H1 (cell line): ENCODE results near the gene CSGALNACT2. TPM values are rescaled to one million over a fixed set of nuclear protein-coding genes. Genes with fewer than 3 reads are reported as not detected.

Experiments used
- CTCF ChIA-PET: fragments of 300-600 bp; sonication (Branson Sonifier 250); formaldehyde crosslinking; loops from one replicate; lab custom pipeline; 2021; ENCODE audit not compliant: partially characterized antibody; lab: Charles Lee
- POLR2A ChIA-PET: fragments of 300-600 bp; sonication (Branson Sonifier 250); formaldehyde crosslinking; loops from one replicate; lab custom pipeline; 2021; ENCODE audit warnings: inconsistent platforms; ENCODE audit not compliant: partially characterized antibody; lab: Charles Lee
- DNase-seq, 2 experiments: peaks; one replicate each; pipeline versions ENCODE4 v3.0.0 to v3.0.0-alpha.2; 2010 to 2022; ENCODE audit warnings: low spot score in 2 of 2, low read depth in 1 of 2, mixed read lengths in 1 of 2
- FAIRE-seq: peaks from 2 replicates; lab custom pipeline; 2011; peaks lifted over from hg19 to GRCh38; lab: Jason Lieb, UNC
- H2AFZ ChIP-seq: 2 replicates; pipeline ENCODE4 v1.8.1; 2012; ENCODE audit warnings: low read length, inconsistent platforms
- H2AK5ac ChIP-seq: 2 replicates; pipeline ENCODE4 v1.6.1; 2013; ENCODE audit warnings: low read depth, low read length
- H2BK120ac ChIP-seq: replicated peaks from 2 replicates; pipeline ENCODE3; 2013; ENCODE audit warnings: low read depth, low read length, inconsistent platforms
- H2BK12ac ChIP-seq: 2 replicates; pipeline ENCODE4 v1.6.1; 2013; ENCODE audit warnings: low read depth, low read length
- H2BK15ac ChIP-seq: 2 replicates; pipeline ENCODE4 v1.6.1; 2013; ENCODE audit warnings: low read length
- H2BK20ac ChIP-seq: 2 replicates; pipeline ENCODE4 v1.6.1; 2013; ENCODE audit warnings: low read length
- H2BK5ac ChIP-seq: 2 replicates; pipeline ENCODE4 v1.6.1; 2013; ENCODE audit warnings: low read depth, low read length
- H3K14ac ChIP-seq: 2 replicates; pipeline ENCODE4 v1.6.1; 2013; ENCODE audit warnings: inconsistent platforms; ENCODE audit not compliant: insufficient read length
- H3K18ac ChIP-seq: 2 replicates; pipeline ENCODE4 v1.6.1; 2013; ENCODE audit warnings: low read length; ENCODE audit errors: extremely low read depth
- H3K23ac ChIP-seq: 2 replicates; pipeline ENCODE4 v1.6.1; 2013; ENCODE audit warnings: inconsistent platforms; ENCODE audit not compliant: insufficient read length
- H3K23me2 ChIP-seq: 2 replicates; pipeline ENCODE4 v1.6.1; 2013; ENCODE audit warnings: low read depth, low read length
- H3K27ac ChIP-seq: 2 replicates; pipeline ENCODE4 v1.6.1; 2011; ENCODE audit warnings: low read depth, low read length, inconsistent platforms
- H3K27me3 ChIP-seq, 4 experiments: replicated peaks in 1 of 4; 1 replicate in 1 of 4; 2 replicates in 3 of 4; pipeline versions ENCODE4 v1.6.1 to v1.8.1; 2011 to 2013; ENCODE audit warnings: low read length in 3 of 4, mild to moderate bottlenecking in 3 of 4, inconsistent platforms in 2 of 4, mixed read lengths in 2 of 4, moderate library complexity in 1 of 4; ENCODE audit not compliant: control insufficient read depth in 3 of 4, insufficient read depth in 3 of 4; ENCODE audit errors: extremely low read depth in 1 of 4
- H3K36me3 ChIP-seq, 4 experiments: 2 replicates each; pipeline versions ENCODE4 v1.6.1 to v1.8.1; 2011 to 2013; ENCODE audit warnings: mild to moderate bottlenecking in 4 of 4, low read length in 3 of 4, moderate library complexity in 2 of 4, control low read depth in 1 of 4, inconsistent platforms in 1 of 4; ENCODE audit not compliant: insufficient read depth in 4 of 4, control insufficient read depth in 2 of 4
- H3K4ac ChIP-seq: replicated peaks from 2 replicates; pipeline ENCODE3; 2013; ENCODE audit warnings: low read length, low read depth, mixed read lengths, inconsistent platforms; ENCODE audit not compliant: insufficient read length
- H3K4me1 ChIP-seq, 4 experiments: replicated peaks in 1 of 4; 1 replicate in 1 of 4; 2 replicates in 3 of 4; pipeline versions ENCODE4 v1.6.1 to v1.8.1; 2011 to 2013; ENCODE audit warnings: low read length in 3 of 4, inconsistent platforms in 2 of 4, mixed read lengths in 1 of 4; ENCODE audit not compliant: insufficient read depth in 4 of 4, control insufficient read depth in 3 of 4
- H3K4me2 ChIP-seq, 2 experiments: 2 replicates each; pipeline versions ENCODE4 v1.6.1 to v1.8.1; 2011 to 2013; ENCODE audit warnings: low read depth in 2 of 2, low read length in 2 of 2, control low read depth in 1 of 2, inconsistent platforms in 1 of 2, mild to moderate bottlenecking in 1 of 2; ENCODE audit not compliant: insufficient read depth in 1 of 2
- H3K4me3 ChIP-seq, 4 experiments: fragments of 200-600, 300-600 bp in 1 of 4; sonication (generic), shearing (Covaris generic), sonication (Bioruptor Twin) in 1 of 4; 2 replicates each; pipeline versions ENCODE4 v1.5.1 to v1.8.1; 2011 to 2016; ENCODE audit warnings: low read length in 4 of 4, low read depth in 3 of 4, control low read depth in 2 of 4, inconsistent platforms in 2 of 4, mild to moderate bottlenecking in 2 of 4, mixed read lengths in 1 of 4, moderate library complexity in 1 of 4; ENCODE audit not compliant: insufficient read depth in 2 of 4; ENCODE audit errors: extremely low read depth in 1 of 4
- H3K56ac ChIP-seq: replicated peaks from 2 replicates; pipeline ENCODE3; 2013; ENCODE audit warnings: low read depth, mild to moderate bottlenecking, mixed read lengths, low read length, inconsistent platforms; ENCODE audit not compliant: insufficient read length
- H3K79me1 ChIP-seq: 2 replicates; pipeline ENCODE4 v1.6.1; 2013; ENCODE audit warnings: low read depth, low read length, control low read depth
- H3K79me2 ChIP-seq, 2 experiments: 2 replicates each; pipeline versions ENCODE4 v1.6.1 to v1.8.1; 2012 to 2013; ENCODE audit warnings: low read length in 2 of 2, mild to moderate bottlenecking in 2 of 2, inconsistent platforms in 1 of 2; ENCODE audit not compliant: insufficient read depth in 2 of 2, control insufficient read depth in 1 of 2
- H3K9ac ChIP-seq, 4 experiments: replicated peaks in 1 of 4; 1 replicate in 1 of 4; 2 replicates in 3 of 4; pipeline versions ENCODE4 v1.6.1 to v1.8.1; 2011 to 2013; ENCODE audit warnings: low read depth in 3 of 4, low read length in 3 of 4, control low read depth in 2 of 4, mild to moderate bottlenecking in 2 of 4, moderate library complexity in 2 of 4, inconsistent platforms in 1 of 4; ENCODE audit errors: extremely low read depth in 1 of 4
- H3K9me3 ChIP-seq, 2 experiments: 2 replicates each; pipeline versions ENCODE4 v1.6.1 to v1.8.1; 2012 to 2013; ENCODE audit warnings: mild to moderate bottlenecking in 2 of 2, moderate library complexity in 2 of 2, control low read depth in 1 of 2, inconsistent platforms in 1 of 2, low read depth in 1 of 2, low read length in 1 of 2, mixed read lengths in 1 of 2; ENCODE audit not compliant: insufficient read depth in 2 of 2
- H4K20me1 ChIP-seq, 2 experiments: replicated peaks in 1 of 2; 2 replicates each; pipeline versions ENCODE3 to v1.8.1; 2011 to 2013; ENCODE audit warnings: inconsistent platforms in 2 of 2, low read length in 2 of 2, mild to moderate bottlenecking in 1 of 2; ENCODE audit not compliant: insufficient read depth in 2 of 2, control insufficient read depth in 1 of 2
- H4K5ac ChIP-seq: 2 replicates; pipeline ENCODE4 v1.6.1; 2013; ENCODE audit warnings: low read length, low read depth, mixed read lengths, inconsistent platforms; ENCODE audit not compliant: insufficient read length
- H4K8ac ChIP-seq: 2 replicates; pipeline ENCODE4 v1.8.0; 2013; ENCODE audit warnings: mild to moderate bottlenecking, moderate library complexity, low read length, inconsistent platforms; ENCODE audit not compliant: insufficient read depth; ENCODE audit errors: extremely low read depth
- H4K91ac ChIP-seq: replicated peaks from 2 replicates; pipeline ENCODE3; 2013; ENCODE audit warnings: low read length, mixed read lengths, inconsistent platforms; ENCODE audit not compliant: insufficient read length
- HDAC2 ChIP-seq, 2 experiments: fragments of 300-600 bp in 1 of 2; sonication (generic) in 1 of 2; IDR thresholded peaks; 2 replicates each; pipeline ENCODE4 v1.6.1; 2011 to 2012; ENCODE audit warnings: low read depth in 2 of 2, low read length in 2 of 2, mild to moderate bottlenecking in 2 of 2, moderate library complexity in 2 of 2, borderline replicate concordance in 1 of 2, inconsistent platforms in 1 of 2
- KDM1A ChIP-seq: fragments of 200-600, 300-600 bp; sonication (generic); IDR thresholded peaks from 2 replicates; pipeline ENCODE4 v1.7.1; 2016; ENCODE audit warnings: mild to moderate bottlenecking, low read length, borderline replicate concordance
- POLR2AphosphoS5 ChIP-seq: IDR thresholded peaks from 2 replicates; pipeline ENCODE4 v1.6.1; 2011; ENCODE audit warnings: low read depth, low read length
- SAP30 ChIP-seq: fragments of 300-600 bp; sonication (generic); IDR thresholded peaks from 2 replicates; pipeline ENCODE4 v1.7.1; 2012; ENCODE audit warnings: low read length, moderate library complexity, mild to moderate bottlenecking, inconsistent platforms; ENCODE audit not compliant: insufficient read depth, insufficient replicate concordance
- SIN3A ChIP-seq, 2 experiments: IDR thresholded peaks in 1 of 2; conservative IDR thresholded peaks in 1 of 2; 2 replicates each; pipeline ENCODE4 v1.6.1; 2011 to 2012; ENCODE audit warnings: low read length in 2 of 2, improper control_type of control experiment in 1 of 2, low read depth in 1 of 2, mild to moderate bottlenecking in 1 of 2
- TAF1 ChIP-seq: IDR thresholded peaks from 2 replicates; pipeline ENCODE4 v1.6.1; 2011; ENCODE audit warnings: mild to moderate bottlenecking, low read depth, low read length
- WGBS, 2 experiments: shearing (Covaris generic) in 1 of 2; methylation state at CpG; one replicate each; pipeline versions ENCODE4 v1.1.6 to v1.1.7; 2013 to 2015; ENCODE audit warnings: low lambda C conversion rate in 2 of 2, mixed read lengths in 2 of 2, inconsistent platforms in 1 of 2, low coverage in 1 of 2, missing lambda C conversion rate in 1 of 2; ENCODE audit not compliant: insufficient replicate concordance in 2 of 2, insufficient coverage in 1 of 2, insufficient read length in 1 of 2; ENCODE audit errors: extremely low coverage in 1 of 2, missing lambda C conversion rate in 1 of 2; 5-methylcytosine and 5-hydroxymethylcytosine counted together
- polyA plus RNA-seq, 7 experiments: library from polyadenylated mRNA; depleted of rRNA in 3 of 7; stranded (reverse) in 5 of 7; unstranded in 2 of 7; fragments of >200 nt in 5 of 7; fragments of 200-250 nt in 2 of 7; gene quantifications; 1 replicate in 5 of 7; 2 replicates in 1 of 7; 4 replicates in 1 of 7; pipeline versions ENCODE4 v1.2.1 to v1.2.3, GENCODE V29; 2011 to 2013; ENCODE audit warnings: missing spikeins in 2 of 7, mixed read lengths in 2 of 7
- total RNA-seq: library from RNA; stranded (reverse); fragmentation: NEBNext Ultra II Directional; extraction: Animal tissue kit (Norgen Biotek cat#: 25700); gene quantifications from 2 replicates; pipeline ENCODE4 v1.2.1, GENCODE V29; 2021

The CSGALNACT2 gene
- total and polyA plus RNA-seq, 2 of the 8 experiments (the other 6 are each of a cell fraction or from before 2014, with no cell fraction given), result 2.6 to 5.3 TPM

- Histone ChIP-seq H3K27me3 (peaks cover 7 to 21% (median 18%) of the 10 kb centered on the region in 4 experiments), H2BK12ac (no peak overlapping the region), H3K23ac (no peak overlapping the region), H3K4me3 (no peak overlapping the region), H3K79me2 (no peaks in the 10 kb centered on the region), H4K8ac (no peak overlapping the region), H3K9ac (no peak overlapping the region), H2AFZ (no peak overlapping the region), H2BK15ac (no peak overlapping the region), H3K18ac (no peak overlapping the region), H3K27ac (no peak overlapping the region), H4K91ac (no peak overlapping the region), H2AK5ac (no peak overlapping the region), H3K4ac (no peak overlapping the region), H3K79me1 (no peaks in the 10 kb centered on the region), H4K5ac (no peak overlapping the region), H2BK20ac (no peak overlapping the region), H3K9me3 (no peaks in the 10 kb centered on the region), H3K4me1 (peaks cover 0 to 8% (median under 1%) of the 10 kb centered on the region in 4 experiments; a peak in 3 of 7 replicates), H4K20me1 (peaks cover 0 to 2% of the 10 kb centered on the region in 2 experiments), H3K23me2 (peaks cover 6% of the 10 kb centered on the region; the same call in 1 of the 2 replicates), H3K56ac (no peak overlapping the region), H3K36me3 (no peaks in the 10 kb centered on the region), H3K4me2 (no peak overlapping the region), H3K14ac (no peak overlapping the region), H2BK5ac (no peak overlapping the region), H2BK120ac (no peak overlapping the region)
- ChIA-PET CTCF (interaction anchor here (2.4 to 6.9 kb wide), 3 partner anchors 14 to 30 kb away, joined by 14 to 60 read pairs (median 16); no protein-coding TSS in a partner anchor), POLR2A (no interaction called here)
- WGBS, 2 experiments, result 94% methylated on average over 9 of the region's 9 CpGs; no CpG with 5 or more reads in 1 of the 2 experiments
- no peak for FAIRE-seq
- TF ChIP-seq TAF1 (no peak), SIN3A (conservative IDR thresholded peaks at IDR 0.05 in 1 of 2, IDR thresholded peaks at IDR 0.05 in 1 of 2; ENCODE audit: low read depth in 1 of 2, low read length in 2 of 2) (no peak), SAP30 (no peak), KDM1A (no peak), HDAC2 (IDR thresholded peaks at IDR 0.05; ENCODE audit: borderline replicate concordance in 1 of 2, low read depth in 2 of 2, low read length in 2 of 2) (no peak), POLR2AphosphoS5 (no peak)
- DNase-seq, result no peak
These were observed 96.3 kb downstream of the CSGALNACT2 start for GRCh38 chr10:43234471-43235041.
